LHCN-M2 (cell line): Measurements from ENCODE around the gene FMN2. TPM values are rescaled to one million over a fixed set of nuclear protein-coding genes. Genes with fewer than 3 reads are reported as not detected.

ENCODE experiments used
- DNase-seq: peaks from one replicate; pipeline ENCODE4 v3.0.0-alpha.2; 2012; ENCODE audit warnings: low read depth
- polyA plus RNA-seq: library from polyadenylated mRNA; unstranded; fragments of >200 nt; gene quantifications from one replicate; pipeline ENCODE4 v1.2.1, GENCODE V29; 2012; ENCODE audit warnings: missing spikeins
- total RNA-seq: library from RNA; depleted of rRNA; stranded (reverse); fragments of >200 nt; gene quantifications from 2 replicates; pipeline ENCODE4 v1.2.3, GENCODE V29; 2014; rRNA removed

FMN2 gene
- 14.8 and 34.0 TPM in 2 replicates for total RNA-seq
- polyA plus RNA-seq, result 40.7 TPM

- peak; percentile 64 for DNase-seq
Observed at GRCh38 chr1:240091614-240092300, at the start of gene FMN2. FMN2 (plus strand) TSS chr1:240091883; CDS start chr1:240092110, 227 bp downstream.

- DNase-seq, result peak; percentile 41
Observed at GRCh38 chr1:240044620-240045019, 47.1 kb upstream of the FMN2 start.

- no peak for DNase-seq
Observed at GRCh38 chr1:240046000-240046399, 45.7 kb upstream of the FMN2 start.

- DNase-seq, result no peak
Observed at GRCh38 chr1:240054109-240054701, 37.5 kb upstream of the FMN2 start.

- no peak for DNase-seq
Observed at GRCh38 chr1:240055936-240056335, 35.7 kb upstream of the FMN2 start.

GRCh38 chr1:240056350-240056749 is 35.3 kb upstream of the FMN2 start:
- no peak for DNase-seq

- no peak for DNase-seq
Observed at GRCh38 chr1:240058049-240058448, 33.6 kb upstream of the FMN2 start.

GRCh38 chr1:240068961-240069360 is 22.7 kb upstream of the FMN2 start:
- DNase-seq, result no peak

- no peak for DNase-seq
Observed at GRCh38 chr1:240070188-240070587, 21.5 kb upstream of the FMN2 start.

- DNase-seq, result no peak
Observed at GRCh38 chr1:240073097-240073496, 18.6 kb upstream of the FMN2 start.

- DNase-seq, result no peak
Observed at GRCh38 chr1:240074422-240074821, 17.3 kb upstream of the FMN2 start.

- DNase-seq, result no peak
Observed at GRCh38 chr1:240074908-240075307, 16.8 kb upstream of the FMN2 start.

GRCh38 chr1:240084337-240084736 is 7.3 kb upstream of the FMN2 start:
- no peak for DNase-seq

- DNase-seq, result no peak
Observed at GRCh38 chr1:240084749-240085148, 6.9 kb upstream of the FMN2 start.

GRCh38 chr1:240086726-240087125 is 5.0 kb upstream of the FMN2 start:
- DNase-seq, result peak; percentile 54

GRCh38 chr1:240090014-240090413 is 1.7 kb upstream of the FMN2 start:
- DNase-seq, result no peak

- DNase-seq, result no peak
Observed at GRCh38 chr1:240090957-240091600, 604 bp upstream of the FMN2 start.

- peak; percentile 75 for DNase-seq
Observed at GRCh38 chr1:240092301-240093119, 827 bp downstream of the FMN2 start.

GRCh38 chr1:240093120-240093961 is 1.7 kb downstream of the FMN2 start:
- no peak for DNase-seq

- DNase-seq, result no peak
Observed at GRCh38 chr1:240094041-240094722, 2.5 kb downstream of the FMN2 start.
